HepG2 (cell line): Measurements from ENCODE around the gene PTS.

Experiments used
- KMT2B ChIP-seq: IDR thresholded peaks from 2 replicates; pipeline ENCODE4 v1.6.1; 2016; ENCODE audit warnings: missing genetic modification reagents, missing compliant biosample characterization
- TAF1 ChIP-seq: sonication (generic); formaldehyde crosslinking; IDR thresholded peaks from 2 replicates; pipeline ENCODE4 v1.4.0; 2020; ENCODE audit warnings: missing genetic modification reagents
- ZBTB21 ChIP-seq: sonication (generic); formaldehyde crosslinking; IDR thresholded peaks from 2 replicates; pipeline ENCODE4 v1.4.0; 2020; ENCODE audit warnings: missing genetic modification reagents
- ZNF17 ChIP-seq: sonication (generic); formaldehyde crosslinking; IDR thresholded peaks from 2 replicates; pipeline ENCODE4 v1.5.0; 2020; ENCODE audit warnings: mild to moderate bottlenecking, missing genetic modification reagents

GRCh38 chr11:112179601-112180000, 46.6 kb upstream of the PTS start:
- no peak for TF ChIP-seq TAF1
- TF ChIP-seq KMT2B (CRISPR knock-in tag), result no peak
- no peak for TF ChIP-seq ZNF17 (CRISPR knock-in tag)
- TF ChIP-seq ZBTB21 (CRISPR knock-in tag), result no peak
